WTC11 (cell line): ENCODE results near the gene DNAJC15.

ENCODE experiments used
- AFF4 ChIP-seq: sonication (generic); formaldehyde crosslinking; IDR thresholded peaks from 2 replicates; pipeline ENCODE4 v1.8.1; 2023; ENCODE audit warnings: mild to moderate bottlenecking, missing genetic modification reagents, borderline replicate concordance
- AR ChIP-seq: fragments of 250-450 bp; sonication (Bioruptor Pico); IDR thresholded peaks from 2 replicates; pipeline ENCODE4 v1.9.0; 2021; ENCODE audit warnings: mild to moderate bottlenecking
- ELF4 ChIP-seq: sonication (generic); formaldehyde crosslinking; IDR thresholded peaks from 2 replicates; pipeline ENCODE4 v1.8.1; 2022; ENCODE audit warnings: low read depth, mild to moderate bottlenecking, moderate library complexity, missing genetic modification reagents
- ESRRA ChIP-seq: sonication (generic); formaldehyde crosslinking; IDR thresholded peaks from 2 replicates; pipeline ENCODE4 v1.8.1; 2022; ENCODE audit warnings: mild to moderate bottlenecking, missing genetic modification reagents, borderline replicate concordance
- FOXP1 ChIP-seq: sonication (generic); formaldehyde crosslinking; IDR thresholded peaks from 2 replicates; pipeline ENCODE4 v1.8.0; 2022; ENCODE audit warnings: missing genetic modification reagents, mild to moderate bottlenecking, moderate library complexity, borderline replicate concordance
- TCF7 ChIP-seq: sonication (generic); formaldehyde crosslinking; IDR thresholded peaks from 2 replicates; pipeline ENCODE4 v1.8.0; 2022; ENCODE audit warnings: mild to moderate bottlenecking, low read depth, missing genetic modification reagents, moderate library complexity
- ZNF138 ChIP-seq: sonication (generic); formaldehyde crosslinking; conservative IDR thresholded peaks from 2 replicates; pipeline ENCODE4 v1.8.1; 2022; ENCODE audit warnings: mild to moderate bottlenecking, moderate library complexity, missing genetic modification reagents
- ZNF232 ChIP-seq: sonication (generic); formaldehyde crosslinking; IDR thresholded peaks from 2 replicates; pipeline ENCODE4 v1.8.0; 2022; ENCODE audit warnings: mild to moderate bottlenecking, missing genetic modification reagents
- ZNF281 ChIP-seq: sonication (generic); formaldehyde crosslinking; IDR thresholded peaks from 2 replicates; pipeline ENCODE4 v1.8.0; 2023; ENCODE audit warnings: mild to moderate bottlenecking, missing genetic modification reagents
- ZNF416 ChIP-seq: fragments of 250-450 bp; sonication (Bioruptor Pico); IDR thresholded peaks from 2 replicates; pipeline ENCODE4 v1.9.0; 2021; ENCODE audit warnings: mild to moderate bottlenecking, inconsistent platforms
- TF ChIP-seq, protein P1 (sequence below): fragments of 200-600 bp; IDR thresholded peaks from 2 replicates; pipeline ENCODE4 v1.8.0; 2022; ENCODE audit warnings: antibody characterized with exemption
- TF ChIP-seq, protein P2 (sequence below): sonication (generic); formaldehyde crosslinking; IDR thresholded peaks from 2 replicates; pipeline ENCODE4 v1.8.0; 2023; ENCODE audit warnings: missing genetic modification reagents

DNA sequence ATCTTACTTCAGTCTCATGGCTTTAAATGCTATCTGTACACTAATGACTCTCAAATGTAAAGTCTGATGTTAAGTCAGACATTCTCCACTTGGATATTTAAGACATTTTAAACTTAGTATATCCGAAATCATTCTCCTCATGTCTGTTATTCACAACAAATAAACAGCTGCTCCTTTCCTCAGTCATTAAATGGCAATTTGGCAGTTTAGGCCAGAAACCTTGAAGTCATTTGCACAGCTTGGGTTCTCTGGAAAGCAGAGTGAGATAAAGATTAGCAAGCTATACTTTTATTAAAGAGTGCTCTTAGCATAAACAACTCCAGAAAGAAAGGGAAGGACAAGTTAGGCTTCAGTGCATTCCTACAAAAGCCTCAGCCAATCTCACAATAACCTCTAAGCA, 53.7 kb downstream of the DNAJC15 start:
- TF ChIP-seq, protein P1, sequence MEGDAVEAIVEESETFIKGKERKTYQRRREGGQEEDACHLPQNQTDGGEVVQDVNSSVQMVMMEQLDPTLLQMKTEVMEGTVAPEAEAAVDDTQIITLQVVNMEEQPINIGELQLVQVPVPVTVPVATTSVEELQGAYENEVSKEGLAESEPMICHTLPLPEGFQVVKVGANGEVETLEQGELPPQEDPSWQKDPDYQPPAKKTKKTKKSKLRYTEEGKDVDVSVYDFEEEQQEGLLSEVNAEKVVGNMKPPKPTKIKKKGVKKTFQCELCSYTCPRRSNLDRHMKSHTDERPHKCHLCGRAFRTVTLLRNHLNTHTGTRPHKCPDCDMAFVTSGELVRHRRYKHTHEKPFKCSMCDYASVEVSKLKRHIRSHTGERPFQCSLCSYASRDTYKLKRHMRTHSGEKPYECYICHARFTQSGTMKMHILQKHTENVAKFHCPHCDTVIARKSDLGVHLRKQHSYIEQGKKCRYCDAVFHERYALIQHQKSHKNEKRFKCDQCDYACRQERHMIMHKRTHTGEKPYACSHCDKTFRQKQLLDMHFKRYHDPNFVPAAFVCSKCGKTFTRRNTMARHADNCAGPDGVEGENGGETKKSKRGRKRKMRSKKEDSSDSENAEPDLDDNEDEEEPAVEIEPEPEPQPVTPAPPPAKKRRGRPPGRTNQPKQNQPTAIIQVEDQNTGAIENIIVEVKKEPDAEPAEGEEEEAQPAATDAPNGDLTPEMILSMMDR: no peak
- TF ChIP-seq ESRRA (CRISPR knock-in tag): no peak
- no peak for TF ChIP-seq ZNF281 (CRISPR knock-in tag)
- TF ChIP-seq ZNF232 (CRISPR knock-in tag): no peak
- no peak for TF ChIP-seq ZNF138 (CRISPR knock-in tag)
- TF ChIP-seq, protein P2, sequence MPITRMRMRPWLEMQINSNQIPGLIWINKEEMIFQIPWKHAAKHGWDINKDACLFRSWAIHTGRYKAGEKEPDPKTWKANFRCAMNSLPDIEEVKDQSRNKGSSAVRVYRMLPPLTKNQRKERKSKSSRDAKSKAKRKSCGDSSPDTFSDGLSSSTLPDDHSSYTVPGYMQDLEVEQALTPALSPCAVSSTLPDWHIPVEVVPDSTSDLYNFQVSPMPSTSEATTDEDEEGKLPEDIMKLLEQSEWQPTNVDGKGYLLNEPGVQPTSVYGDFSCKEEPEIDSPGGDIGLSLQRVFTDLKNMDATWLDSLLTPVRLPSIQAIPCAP (CRISPR knock-in tag): no peak
- no peak for TF ChIP-seq AR (CRISPR knock-in tag)
- no peak for TF ChIP-seq ELF4
- TF ChIP-seq FOXP1: no peak
- TF ChIP-seq TCF7 (CRISPR knock-in tag): no peak
- no peak for TF ChIP-seq ZNF416 (CRISPR knock-in tag)
- no peak for TF ChIP-seq AFF4 (CRISPR knock-in tag)
